GM12891 (cell line): Measurements from ENCODE around the gene CAMK2G.

ENCODE experiments used
- DNase-seq: peaks from one replicate; pipeline ENCODE4 v3.0.0; 2011; ENCODE audit warnings: low spot score; ENCODE audit not compliant: insufficient read length
- FAIRE-seq: peaks from 2 replicates; lab custom pipeline; 2011; peaks lifted over from hg19 to GRCh38; lab: Jason Lieb, UNC
- PAX5 ChIP-seq: IDR thresholded peaks from 2 replicates; pipeline ENCODE4 v1.6.1; 2011; ENCODE audit warnings: low read length, moderate library complexity, mild to moderate bottlenecking; ENCODE audit not compliant: insufficient read depth, severe bottlenecking
- POLR2A ChIP-seq: IDR thresholded peaks from 2 replicates; pipeline ENCODE4 v1.6.1; 2011; ENCODE audit warnings: low read depth, low read length, control low read depth
- POLR2AphosphoS5 ChIP-seq: IDR thresholded peaks from 2 replicates; pipeline ENCODE4 v1.6.1; 2011; ENCODE audit warnings: low read depth, low read length, control low read depth
- POU2F2 ChIP-seq: IDR thresholded peaks from 2 replicates; pipeline ENCODE4 v1.6.1; 2011; ENCODE audit warnings: low read depth, mild to moderate bottlenecking, control low read depth, low read length, moderate library complexity
- SPI1 ChIP-seq: IDR thresholded peaks from 2 replicates; pipeline ENCODE4 v1.6.1; 2011; ENCODE audit warnings: low read depth, low read length, control low read depth
- TAF1 ChIP-seq: IDR thresholded peaks from 2 replicates; pipeline ENCODE4 v1.6.1; 2011; ENCODE audit warnings: low read depth, low read length, control low read depth

CAMK2G gene

GRCh38 chr10:73814896-73815718 lies 59.2 kb downstream of the CAMK2G start:
- DNase-seq (no peak), FAIRE-seq (no peak)
- no peak for TF ChIP-seq POU2F2
- TF ChIP-seq PAX5 = no peak
- TF ChIP-seq POLR2AphosphoS5 = no peak
- no peak for TF ChIP-seq TAF1
- no peak for TF ChIP-seq POLR2A

GRCh38 chr10:73814276-73814895 lies 60.0 kb downstream of the CAMK2G start:
- DNase-seq (no peak), FAIRE-seq (no peak)
- TF ChIP-seq POLR2A (no peak), SPI1 (no peak), TAF1 (no peak), PAX5 (no peak), POU2F2 (no peak), POLR2AphosphoS5 (no peak)

- FAIRE-seq (no peak), DNase-seq (no peak)
- no peak for TF ChIP-seq POLR2AphosphoS5
- TF ChIP-seq TAF1 = no peak
- no peak for TF ChIP-seq PAX5
- TF ChIP-seq SPI1 = no peak
- TF ChIP-seq POU2F2 = no peak
- TF ChIP-seq POLR2A = no peak
Observed at GRCh38 chr10:73813333-73813732, 61.0 kb downstream of the CAMK2G start.

GRCh38 chr10:73812657-73813056 lies 61.7 kb downstream of the CAMK2G start:
- DNase-seq (no peak), FAIRE-seq (no peak)
- no peak for TF ChIP-seq POLR2A

GRCh38 chr10:73810735-73811465 lies 63.5 kb downstream of the CAMK2G start:
- FAIRE-seq = no peak

GRCh38 chr10:73810358-73810734 lies 64.0 kb downstream of the CAMK2G start:
- DNase-seq (no peak), FAIRE-seq (no peak)
- TF ChIP-seq POLR2AphosphoS5 (no peak), PAX5 (no peak), TAF1 (no peak), SPI1 (no peak), POU2F2 (no peak), POLR2A (no peak)

More at GRCh38 chr10:73810735-73811465, 63.5 kb downstream of the CAMK2G start:
- TF ChIP-seq SPI1 (0 out of 2 replicates have a peak, but pooled peaks have one; percentile 14), PAX5 (no peak)
- DNase-seq = peak; percentile 68

- TF ChIP-seq POLR2A = no peak
- TF ChIP-seq SPI1 = no peak
- no peak for DNase-seq
- peak; percentile 13 for FAIRE-seq
Observed at GRCh38 chr10:73809061-73809818, 65.1 kb downstream of the CAMK2G start.

- no peak for FAIRE-seq
- TF ChIP-seq POLR2AphosphoS5 = no peak
- no peak for TF ChIP-seq PAX5
- TF ChIP-seq TAF1 = no peak
- TF ChIP-seq POU2F2 = no peak
- TF ChIP-seq POLR2A = 0 out of 2 replicates have a peak, but pooled peaks have one; percentile 8
- no peak for TF ChIP-seq SPI1
- no peak for DNase-seq
Observed at GRCh38 chr10:73808021-73808815, 66.1 kb downstream of the CAMK2G start.

GRCh38 chr10:73807471-73807870 lies 66.9 kb downstream of the CAMK2G start:
- no peak for FAIRE-seq
- DNase-seq = no peak
- TF ChIP-seq TAF1 (no peak), POLR2A (0 out of 2 replicates have a peak, but pooled peaks have one; percentile 11)
